ENCODE results near the gene STT3A. TPM values are rescaled to one million over a fixed set of nuclear protein-coding genes. Genes with fewer than 3 reads are reported as not detected.

STT3A gene
- total and polyA plus RNA-seq, 2 of the 13 experiments (the other 11 are each of a cell fraction or from before 2014, with no cell fraction given), result 229 to 319 TPM

GRCh38 chr11:125592305-125593113, at the start of gene STT3A (continued):
- TF ChIP-seq ATF6 (CRISPR knock-in tag; conservative IDR thresholded peaks at IDR 0.05) (no peak; the same call in 1 of the 2 replicates), ZGPAT (CRISPR knock-in tag; IDR thresholded peaks at IDR 0.05) (peak; percentile 56), ZNF749 (CRISPR knock-in tag; IDR thresholded peaks at IDR 0.05; ENCODE audit: borderline replicate concordance) (no peak), CENPBD1 (CRISPR knock-in tag; IDR thresholded peaks at IDR 0.05; ENCODE audit: borderline replicate concordance, low read depth) (no peak), MTA3 (CRISPR knock-in tag; IDR thresholded peaks at IDR 0.05) (no peak), STAG1 (CRISPR knock-in tag; IDR thresholded peaks at IDR 0.05) (no peak), ZNF549 (CRISPR knock-in tag; IDR thresholded peaks at IDR 0.05) (no peak), HOMEZ (CRISPR knock-in tag; IDR thresholded peaks at IDR 0.05; ENCODE audit: low read depth) (no peak), NR2F6 (IDR thresholded peaks at IDR 0.05) (no peak), NR2F6 (CRISPR knock-in tag; IDR thresholded peaks at IDR 0.05) (peak; percentile 23; the same call in 1 of the 2 replicates), ZNF20 (CRISPR knock-in tag; IDR thresholded peaks at IDR 0.05) (no peak), ZBTB39 (CRISPR knock-in tag; IDR thresholded peaks at IDR 0.05) (no peak), ZNF337 (CRISPR knock-in tag; IDR thresholded peaks at IDR 0.05; ENCODE audit: borderline replicate concordance, low read depth) (no peak), TARDBP (CRISPR knock-in tag; IDR thresholded peaks at IDR 0.05) (peak; percentile 56; the same call in 1 of the 2 replicates), ZNF441 (CRISPR knock-in tag; IDR thresholded peaks at IDR 0.05; ENCODE audit: borderline replicate concordance) (0 out of 2 replicates have a peak, but pooled peaks have one; percentile 18), ZNF615 (CRISPR knock-in tag; IDR thresholded peaks at IDR 0.05; ENCODE audit: borderline replicate concordance) (no peak), E2F5 (CRISPR knock-in tag; conservative IDR thresholded peaks at IDR 0.05) (no peak), DPF2 (CRISPR knock-in tag; IDR thresholded peaks at IDR 0.05; ENCODE audit: borderline replicate concordance, low read depth) (no peak), TBX3 (IDR thresholded peaks at IDR 0.05; ENCODE audit: borderline replicate concordance) (peak; percentile 70; the same call in 1 of the 2 replicates), MXD1 (CRISPR knock-in tag; IDR thresholded peaks at IDR 0.05) (peak; percentile 72; the same call in 1 of the 2 replicates)
